ENCODE measurements around the gene GPR3. TPM values are rescaled to one million over a fixed set of nuclear protein-coding genes. Genes with fewer than 3 reads are reported as not detected.

Gene GPR3
- total RNA-seq, 1 experiment from 2014 or later: 4.7 TPM

DNA sequence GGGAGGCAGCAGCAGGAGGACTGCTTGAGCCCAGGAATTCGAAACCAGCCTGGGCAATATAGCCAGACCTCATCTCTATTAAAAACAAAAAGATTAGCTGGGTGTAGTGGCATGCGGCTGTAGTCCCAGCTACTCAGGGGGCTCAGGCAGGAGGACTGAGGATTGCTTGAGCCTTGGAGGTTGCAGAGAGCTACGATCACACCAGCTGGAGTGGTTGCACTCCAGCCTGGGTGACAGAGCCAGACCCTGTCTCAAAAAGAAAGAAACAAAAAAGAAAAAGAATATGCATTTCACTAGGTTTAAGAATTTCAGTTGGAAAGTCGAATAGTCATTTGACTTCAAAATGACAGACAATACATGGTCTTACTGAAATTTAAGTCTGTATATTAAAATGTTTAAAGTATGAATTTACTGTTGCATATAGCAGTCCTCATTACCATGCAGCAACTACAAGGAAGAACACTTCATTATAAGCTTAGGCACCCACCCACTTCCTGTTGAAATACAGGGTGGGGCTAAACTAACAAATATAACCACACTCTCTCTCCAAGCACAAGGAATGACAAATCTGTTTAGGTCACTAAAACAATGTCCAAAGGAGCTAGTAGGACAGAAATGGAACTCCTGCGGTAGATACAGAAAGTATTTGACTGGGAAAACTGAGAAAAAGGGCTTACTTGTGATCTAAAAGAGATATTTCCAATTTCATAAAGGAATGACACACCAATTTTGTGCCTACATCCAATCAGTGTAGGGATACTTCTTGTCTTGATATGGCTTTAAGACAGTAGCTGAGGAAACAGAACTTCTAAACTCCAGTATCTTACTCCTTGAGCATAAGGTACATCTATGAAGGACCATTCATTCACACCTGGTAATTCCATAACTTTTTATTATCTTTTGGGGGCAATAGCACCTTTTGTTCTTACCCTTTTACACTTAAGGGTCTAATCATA, 44.1 kb downstream of the GPR3 start:
- ATAC-seq (peak; percentile 93), DNase-seq (peak; percentile 75)
- no peak for TF ChIP-seq CTCF (conservative IDR thresholded peaks at IDR 0.05; ENCODE audit: low read depth, low read length)
- no peak for TF ChIP-seq EZH2phosphoT487 (IDR thresholded peaks at IDR 0.05; ENCODE audit: borderline replicate concordance, low read length)
- TF ChIP-seq EZH2 (IDR thresholded peaks at IDR 0.05; ENCODE audit: low read length, unreplicated experiment): no peak
- H3F3A ChIP-seq (ENCODE audit: low read length, unreplicated experiment): no peaks in the 10 kb centered on the region
- H3K4me1 ChIP-seq (ENCODE audit: insufficient read depth, low read length): peaks cover 33% of the 10 kb centered on the region
- intact Hi-C loops (cut with micrococcal nuclease): no loop called here
- no peaks in the 10 kb centered on the region for H3K9me3 ChIP-seq (ENCODE audit: low read length)
- peak overlapping the region; percentile 52 for H3K27ac ChIP-seq (ENCODE audit: low read length)
- peak overlapping the region; percentile 4; the same call in 1 of the 2 replicates for H3K4me3 ChIP-seq (ENCODE audit: low read length)
- H3K36me3 ChIP-seq (ENCODE audit: low read depth, low read length): peaks cover 11% of the 10 kb centered on the region; the same call in 1 of the 2 replicates
- POLR2A ChIA-PET (ENCODE audit: unreplicated experiment): interaction anchor here (0.6 to 0.7 kb wide), 3 partner anchors 21 to 54 kb away, joined by 3 to 4 read pairs (median 3); partner anchors contain the start of gene WASF2
- BruUV-seq (replicated peaks): TSS peak; percentile 95
- no peak overlapping the region; the same call in 1 of the 2 replicates for H3K9ac ChIP-seq (ENCODE audit: low read length)
- no peaks in the 10 kb centered on the region for H3K27me3 ChIP-seq (ENCODE audit: low read length)
- H3K9me2 ChIP-seq (replicated peaks; ENCODE audit: low read length): no peaks in the 10 kb centered on the region
- H4K20me1 ChIP-seq (ENCODE audit: low read length): no peaks in the 10 kb centered on the region
- peaks cover 89% of the 10 kb centered on the region for H3K79me2 ChIP-seq (ENCODE audit: low read length)
- H2AFZ ChIP-seq (ENCODE audit: low read length): no peak overlapping the region
- peak overlapping the region; percentile 60 for H3K4me2 ChIP-seq (ENCODE audit: low read length)
- CTCF ChIA-PET: interaction anchor here (0.6 to 0.8 kb wide), 5 partner anchors 20 to 247 kb away, joined by 3 to 5 read pairs (median 3); partner anchors contain the start of gene AHDC1

DNA sequence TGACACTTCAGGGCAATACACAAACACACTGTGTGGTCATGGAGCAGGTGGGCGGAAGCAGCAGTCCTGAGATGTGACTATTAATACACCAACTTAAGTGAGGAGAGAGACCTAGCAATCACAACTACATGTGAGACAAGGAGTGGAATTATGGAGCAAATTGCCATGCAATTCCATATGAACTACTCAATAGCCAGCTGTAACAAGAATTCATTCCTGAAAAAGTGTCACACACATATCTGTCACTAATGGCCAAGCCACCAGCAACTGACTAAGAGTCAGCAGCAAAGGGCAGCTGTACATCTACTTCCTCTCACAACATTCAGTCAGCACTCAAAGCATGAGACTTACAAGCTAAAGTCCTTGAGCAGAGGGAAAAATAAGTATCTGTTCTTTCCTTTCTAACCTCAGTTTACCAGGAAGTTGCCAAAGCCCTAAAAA, 46.2 kb downstream of the GPR3 start:
- ChIA-PET CTCF (no interaction called here), POLR2A (ENCODE audit: unreplicated experiment) (no interaction called here)
- no peaks in the 10 kb centered on the region for H4K20me1 ChIP-seq (ENCODE audit: low read length)
- H3K4me2 ChIP-seq (ENCODE audit: low read length): no peak overlapping the region
- peaks cover 76% of the 10 kb centered on the region for H3K79me2 ChIP-seq (ENCODE audit: low read length)
- H3K9me3 ChIP-seq (ENCODE audit: low read length): no peaks in the 10 kb centered on the region
- no peaks in the 10 kb centered on the region for H3K9me2 ChIP-seq (replicated peaks; ENCODE audit: low read length)
- no TSS peak for BruUV-seq (replicated peaks)
- DNase-seq (no peak), ATAC-seq (no peak)
- no peaks in the 10 kb centered on the region for H3K27me3 ChIP-seq (ENCODE audit: low read length)
- H3K4me1 ChIP-seq (ENCODE audit: insufficient read depth, low read length): peaks cover 33% of the 10 kb centered on the region
- no peak overlapping the region for H2AFZ ChIP-seq (ENCODE audit: low read length)
- H3K9ac ChIP-seq (ENCODE audit: low read length): no peak overlapping the region
- no peak overlapping the region for H3K27ac ChIP-seq (ENCODE audit: low read length)
- no peak overlapping the region for H3K4me3 ChIP-seq (ENCODE audit: low read length)
- H3K36me3 ChIP-seq (ENCODE audit: low read depth, low read length): peaks cover 11% of the 10 kb centered on the region; the same call in 1 of the 2 replicates
- H3F3A ChIP-seq (ENCODE audit: low read length, unreplicated experiment): no peaks in the 10 kb centered on the region
- intact Hi-C loops (cut with micrococcal nuclease): no loop called here
- TF ChIP-seq CTCF (conservative IDR thresholded peaks at IDR 0.05; ENCODE audit: low read depth, low read length) (no peak), EZH2phosphoT487 (IDR thresholded peaks at IDR 0.05; ENCODE audit: borderline replicate concordance, low read length) (no peak), EZH2 (IDR thresholded peaks at IDR 0.05; ENCODE audit: low read length, unreplicated experiment) (no peak)

All from PC-3 (cell line).